Activated CD4-positive, CD25-positive, alpha-beta regulatory T cell treated with anti-CD3 and anti-CD28 coated beads, Interleukin-2, amount 50 U/mL, for 16 hours (primary cell): ENCODE measurements around the gene PNLIPRP1.

ENCODE experiments used
- DNase-seq: peaks from one replicate; pipeline ENCODE4 v3.0.0-alpha.2; 2020; ENCODE audit warnings: low read depth, low spot score

The PNLIPRP1 gene

GRCh38 chr10:116631871-116632295, 41.1 kb downstream of the PNLIPRP1 start:
- no peak for DNase-seq

GRCh38 chr10:116632596-116633215, 41.9 kb downstream of the PNLIPRP1 start:
- no peak for DNase-seq

- DNase-seq, result no peak
Measured at GRCh38 chr10:116633216-116633600, 42.4 kb downstream of the PNLIPRP1 start.

- DNase-seq, result no peak
Measured at GRCh38 chr10:116634126-116634975, 43.6 kb downstream of the PNLIPRP1 start.

- no peak for DNase-seq
Measured at GRCh38 chr10:116636385-116636784, 45.6 kb downstream of the PNLIPRP1 start.

GRCh38 chr10:116636976-116637375, 46.2 kb downstream of the PNLIPRP1 start:
- no peak for DNase-seq

GRCh38 chr10:116637830-116638229, 47.1 kb downstream of the PNLIPRP1 start:
- no peak for DNase-seq

DNA sequence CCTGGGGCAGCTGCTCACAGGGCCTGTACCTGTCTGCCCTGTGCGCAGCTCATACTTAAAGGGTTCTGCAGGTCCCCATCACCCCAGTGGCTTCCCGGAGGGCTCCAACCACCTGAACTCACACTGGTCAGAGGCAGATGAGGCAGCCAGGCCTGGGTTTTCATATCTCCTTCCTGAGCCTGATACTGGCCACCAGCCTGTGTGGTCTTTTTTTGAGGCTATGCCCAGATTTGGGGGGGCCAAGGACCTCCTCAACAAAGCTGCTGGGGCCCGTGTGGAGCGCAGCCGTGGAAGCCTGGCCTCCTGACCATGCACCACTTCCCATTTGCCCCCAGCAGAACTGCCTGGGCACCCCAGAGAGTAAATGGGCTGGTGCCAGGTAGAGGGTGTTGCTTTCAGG, 55.7 kb downstream of the PNLIPRP1 start:
- no peak for DNase-seq

DNA sequence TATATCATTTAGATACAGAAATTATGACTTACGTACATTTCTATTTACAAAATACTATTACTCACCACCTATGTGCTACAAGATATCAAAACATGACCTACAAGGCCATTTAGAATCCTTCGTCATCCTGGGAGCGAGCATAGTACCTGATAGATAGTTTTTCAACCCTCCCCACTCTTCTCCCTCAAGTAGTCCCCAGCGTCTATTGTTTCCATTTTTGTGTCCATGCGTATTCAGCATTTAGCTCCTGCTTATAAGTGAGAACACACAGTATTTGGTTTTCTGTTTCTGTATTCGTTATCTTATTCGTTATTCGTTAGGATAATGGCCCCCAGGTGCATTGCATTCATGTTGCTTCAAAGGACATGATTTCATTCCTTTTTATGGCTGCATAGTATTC, 58.1 kb downstream of the PNLIPRP1 start:
- no peak for DNase-seq

GRCh38 chr10:116653885-116654284, 63.1 kb downstream of the PNLIPRP1 start:
- DNase-seq, result no peak

DNA sequence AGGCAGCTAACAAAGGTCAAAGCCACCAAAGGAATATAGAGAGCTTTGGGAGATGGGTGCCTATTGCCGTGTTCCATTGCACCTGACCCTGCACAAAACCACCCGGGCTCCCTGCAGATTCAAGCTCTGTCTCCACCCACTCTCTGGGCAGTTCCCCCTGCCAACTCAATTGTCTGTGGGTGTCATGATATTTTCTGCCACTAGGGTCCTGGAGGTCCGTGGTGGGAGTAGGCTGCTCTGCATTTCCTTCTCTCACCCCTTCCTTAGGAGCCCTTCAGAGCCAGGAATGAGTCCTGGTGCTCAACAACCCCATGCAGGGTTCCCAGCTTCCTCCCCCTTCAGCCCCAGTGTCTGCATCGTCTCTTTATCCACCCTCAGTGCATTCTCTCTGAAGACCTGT, 64.1 kb downstream of the PNLIPRP1 start:
- no peak for DNase-seq

GRCh38 chr10:116655568-116655967, 64.8 kb downstream of the PNLIPRP1 start:
- no peak for DNase-seq

DNA sequence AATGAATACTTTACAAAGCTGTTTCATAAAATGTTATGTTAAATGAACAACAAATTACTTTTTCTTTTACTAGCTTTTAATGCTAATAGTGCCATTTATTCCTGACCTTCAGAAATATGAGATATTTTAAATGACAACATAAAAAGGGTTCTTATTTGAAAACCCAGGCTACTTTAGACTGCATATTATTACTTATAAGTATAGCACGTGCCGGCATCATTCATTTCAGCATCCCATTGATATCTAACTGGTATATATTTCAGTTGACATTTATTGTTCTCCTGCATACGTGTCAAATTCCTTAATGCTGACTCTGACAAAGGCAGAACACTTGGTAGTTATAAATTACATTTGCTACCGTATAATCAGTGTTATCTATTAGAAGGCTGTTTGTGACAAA, 65.3 kb downstream of the PNLIPRP1 start:
- no peak for DNase-seq

- no peak for DNase-seq
Measured at GRCh38 chr10:116657863-116658551, 67.2 kb downstream of the PNLIPRP1 start.
